Measurements from ENCODE around the gene FHIT. TPM values are rescaled to one million over a fixed set of nuclear protein-coding genes. Genes with fewer than 3 reads are reported as not detected.

Gene FHIT
- total and polyA plus RNA-seq, 4 donors: 2.6 to 21.3 (median 8.7) TPM

GRCh38 chr3:59866076-59866475 is 1385.2 kb downstream of the FHIT start:
- Histone ChIP-seq H3K27ac (ENCODE audit: low read depth in 1 of 2, low read length in 1 of 2) (no peak overlapping the region), H3K9me3 (ENCODE audit: control insufficient read depth in 4 of 4, insufficient read depth in 3 of 4, low read length in 3 of 4) (no peaks in the 10 kb centered on the region), H3K4me3 (no peak overlapping the region), H3K9ac (ENCODE audit: insufficient read depth in 1 of 2, low read length in 2 of 2) (no peak overlapping the region), H3K27me3 (ENCODE audit: control insufficient read depth in 3 of 3, insufficient read depth in 3 of 3, low read length in 2 of 3) (no peaks in the 10 kb centered on the region), H3K36me3 (ENCODE audit: control insufficient read depth in 4 of 4, insufficient read depth in 4 of 4, low read length in 4 of 4) (no peaks in the 10 kb centered on the region), H3K4me1 (ENCODE audit: control insufficient read depth in 5 of 5, insufficient read depth in 5 of 5, low read length in 5 of 5) (no peaks in the 10 kb centered on the region)
- 71 to 73% methylated on average over 5 of the region's 5 CpGs for WGBS, 2 donors
- no peak for TF ChIP-seq CTCF (IDR thresholded peaks at IDR 0.05; ENCODE audit: control extremely low read depth, extremely low read depth)
- ATAC-seq (ENCODE audit: insufficient read depth, low FRiP score): no peak
- DNase-seq: no peak

DNA sequence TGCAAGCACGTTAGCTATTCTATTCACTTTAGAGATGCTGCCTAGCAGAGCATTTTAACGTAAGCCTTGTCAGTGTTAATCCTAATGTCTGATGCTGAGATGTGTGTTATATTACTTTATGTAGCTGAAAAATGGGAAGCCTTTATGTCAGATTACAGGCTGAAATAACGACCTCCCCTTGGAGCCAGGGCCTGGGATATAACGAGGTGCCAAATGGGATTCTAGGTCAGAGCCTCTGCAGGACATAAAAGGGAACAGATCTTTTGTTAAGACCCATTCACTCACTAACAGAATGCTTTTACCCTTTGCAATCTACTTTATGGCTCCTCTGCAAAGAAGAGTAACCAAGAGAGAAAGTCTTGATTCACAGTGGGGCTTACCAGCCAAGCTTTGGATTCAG is 1385.9 kb downstream of the FHIT start:
- 81 to 91% methylated on average over 4 of the region's 4 CpGs for WGBS, 2 donors
- no peak for DNase-seq

DNA sequence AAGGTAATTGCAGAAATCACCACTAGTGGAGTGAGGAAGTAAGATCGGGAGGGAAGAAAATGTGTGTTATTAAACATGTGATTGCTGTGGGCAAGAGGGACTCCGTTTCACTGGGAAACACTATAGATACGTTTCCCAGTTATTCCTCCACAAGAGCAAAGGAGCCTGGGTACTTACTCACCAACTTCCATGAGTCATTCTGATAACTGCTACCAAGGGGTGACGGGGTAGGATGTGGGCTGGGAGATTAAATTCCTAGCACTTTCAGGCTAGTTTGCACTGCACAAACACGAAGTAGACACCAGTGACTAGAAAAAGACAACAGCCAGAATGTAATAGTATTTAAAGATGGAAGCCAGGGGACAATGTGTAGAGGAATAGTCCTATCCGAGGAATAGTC is 1388.6 kb downstream of the FHIT start:
- Histone ChIP-seq H3K4me3 (no peak overlapping the region), H3K9ac (ENCODE audit: insufficient read depth in 1 of 2, low read length in 2 of 2) (no peak overlapping the region), H3K27ac (ENCODE audit: low read depth in 1 of 2, low read length in 1 of 2) (no peak overlapping the region), H3K4me1 (ENCODE audit: control insufficient read depth in 5 of 5, insufficient read depth in 5 of 5, low read length in 5 of 5) (peaks cover 0 to 2% (median 0%) of the 10 kb centered on the region in 5 donors), H3K9me3 (ENCODE audit: control insufficient read depth in 4 of 4, insufficient read depth in 3 of 4, low read length in 3 of 4) (no peaks in the 10 kb centered on the region), H3K27me3 (ENCODE audit: control insufficient read depth in 3 of 3, insufficient read depth in 3 of 3, low read length in 2 of 3) (no peaks in the 10 kb centered on the region), H3K36me3 (ENCODE audit: control insufficient read depth in 4 of 4, insufficient read depth in 4 of 4, low read length in 4 of 4) (no peaks in the 10 kb centered on the region)
- TF ChIP-seq CTCF (IDR thresholded peaks at IDR 0.05; ENCODE audit: control extremely low read depth, extremely low read depth): no peak
- 86 to 95% methylated on average over 6 of the region's 6 CpGs for WGBS, 2 donors
- ATAC-seq (ENCODE audit: insufficient read depth, low FRiP score) (no peak), DNase-seq (no peak)

More for the DNA sequence above, 1385.9 kb downstream of the FHIT start:
- H3K27ac ChIP-seq (ENCODE audit: low read depth in 1 of 2, low read length in 1 of 2): no peak overlapping the region
- no peak for TF ChIP-seq CTCF (IDR thresholded peaks at IDR 0.05; ENCODE audit: control extremely low read depth, extremely low read depth)
- H3K27me3 ChIP-seq (ENCODE audit: control insufficient read depth in 3 of 3, insufficient read depth in 3 of 3, low read length in 2 of 3): no peaks in the 10 kb centered on the region
- H3K4me1 ChIP-seq (ENCODE audit: control insufficient read depth in 5 of 5, insufficient read depth in 5 of 5, low read length in 5 of 5): no peaks in the 10 kb centered on the region
- no peak for ATAC-seq (ENCODE audit: insufficient read depth, low FRiP score)
- no peak overlapping the region for H3K9ac ChIP-seq (ENCODE audit: insufficient read depth in 1 of 2, low read length in 2 of 2)
- H3K4me3 ChIP-seq: no peak overlapping the region
- no peaks in the 10 kb centered on the region for H3K36me3 ChIP-seq (ENCODE audit: control insufficient read depth in 4 of 4, insufficient read depth in 4 of 4, low read length in 4 of 4)
- no peaks in the 10 kb centered on the region for H3K9me3 ChIP-seq (ENCODE audit: control insufficient read depth in 4 of 4, insufficient read depth in 3 of 4, low read length in 3 of 4)

Data from lung (tissue), 12 donors.